ENCODE measurements around the gene UHRF1. TPM values are rescaled to one million over a fixed set of nuclear protein-coding genes. Genes with fewer than 3 reads are reported as not detected.

Gene UHRF1
- total RNA-seq, 6 experiments from 2014 or later = 0.17 to 3.8 (median 0.82) TPM

DNA sequence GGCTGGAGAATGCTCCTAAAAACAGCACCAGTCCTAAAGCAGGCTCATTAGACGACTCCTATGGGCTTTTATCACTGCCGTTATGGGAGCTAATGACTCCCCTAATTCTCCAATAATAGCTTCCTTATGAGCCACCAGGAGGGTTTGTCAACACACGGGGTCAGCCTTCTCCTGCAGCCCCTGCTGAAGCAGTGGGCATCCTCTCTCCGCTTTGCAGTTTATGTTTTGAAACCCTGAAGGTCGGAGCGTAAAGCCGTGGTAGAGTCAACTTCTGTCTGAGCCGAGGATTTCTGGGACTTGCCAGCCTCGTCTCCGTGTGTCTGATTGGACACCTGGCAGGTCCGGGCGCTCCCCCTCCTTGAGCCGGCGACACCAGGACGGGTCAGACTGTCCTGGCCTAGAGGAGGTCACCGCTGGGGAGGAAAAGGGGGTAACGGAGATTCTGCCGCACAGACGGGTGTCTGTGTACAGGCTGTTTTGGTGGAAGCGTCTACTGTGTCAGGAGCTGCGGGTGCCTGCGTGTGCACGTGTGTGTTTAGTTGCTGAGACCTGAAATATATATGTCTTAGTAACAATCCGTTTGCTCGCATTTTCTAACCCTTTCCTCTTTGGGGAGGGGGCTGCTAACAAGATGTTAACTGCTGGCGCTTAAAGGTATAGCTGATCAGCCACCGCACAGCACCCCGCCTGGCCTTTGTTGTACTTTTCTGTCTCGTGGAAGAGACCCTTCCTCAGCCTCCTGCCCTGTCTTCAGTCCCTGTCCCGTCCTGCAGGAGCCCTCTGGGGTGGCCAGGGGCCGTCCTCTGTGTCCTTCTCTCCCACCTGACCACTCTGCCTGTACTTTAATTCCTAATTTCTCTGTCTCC is 61.5 kb downstream of the UHRF1 start:
- peak overlapping the region; percentile 54 to 68 (median 58) for H3K4me3 ChIP-seq
- H3K27ac ChIP-seq = peak overlapping the region; percentile 6 to 71 (median 40)
- no peaks in the 10 kb centered on the region for H3K9me3 ChIP-seq
- WGBS (ENCODE audit: insufficient coverage, low coverage, low lambda C conversion rate, missing lambda C conversion rate) = 13% methylated on average over 24 of the region's 31 CpGs
- H3K4me1 ChIP-seq = peaks cover 0 to 40% (median 16%) of the 10 kb centered on the region in 4 donors
- TF ChIP-seq POLR2A (IDR thresholded peaks at IDR 0.05) = no peak
- H3K27me3 ChIP-seq = no peaks in the 10 kb centered on the region
- H3K36me3 ChIP-seq = no peaks in the 10 kb centered on the region
- intact Hi-C loops (cut with DNase I) = loop anchor here in 1 of 2 donors (10.0 kb wide), 1 partner anchor 54 kb away; no protein-coding TSS in a partner anchor
- ATAC-seq (peak in 2 of 4 donors; percentile 1 to 4), DNase-seq (peak in 2 of 3 donors; percentile 57 to 70)

DNA sequence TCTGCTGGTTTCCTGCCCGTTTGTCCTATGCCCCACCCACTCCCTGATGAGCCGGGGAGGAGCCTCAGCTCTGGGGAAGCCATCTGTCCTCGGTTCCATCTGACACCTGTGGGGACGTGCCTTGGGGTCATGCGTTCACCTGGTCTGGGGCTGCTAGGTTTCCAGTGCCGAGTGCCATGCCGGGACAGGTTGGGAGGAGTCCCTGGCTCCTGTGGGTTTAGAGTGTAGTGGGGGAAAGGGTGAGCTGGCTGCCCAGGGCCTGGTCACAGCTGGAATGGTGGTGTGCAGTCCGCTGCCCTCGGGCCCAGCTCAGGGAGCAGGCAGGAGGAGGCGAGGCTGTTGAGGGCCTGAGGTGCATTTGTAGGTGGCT is 62.1 kb downstream of the UHRF1 start:
- Histone ChIP-seq H3K27me3 (no peaks in the 10 kb centered on the region), H3K4me1 (peaks cover 0 to 46% (median 19%) of the 10 kb centered on the region in 4 donors), H3K9me3 (no peaks in the 10 kb centered on the region), H3K27ac (peak overlapping the region in 2 of 3 donors; percentile 6 to 71), H3K36me3 (no peaks in the 10 kb centered on the region), H3K4me3 (peak overlapping the region; percentile 54 to 68 (median 58))
- ATAC-seq (peak; percentile 2 to 22 (median 12)), DNase-seq (peak; percentile 68 to 80 (median 70))
- intact Hi-C loops (cut with DNase I) = loop anchor here in 1 of 2 donors (10.0 kb wide), 1 partner anchor 53 kb away; no protein-coding TSS in a partner anchor
- TF ChIP-seq, protein P1, sequence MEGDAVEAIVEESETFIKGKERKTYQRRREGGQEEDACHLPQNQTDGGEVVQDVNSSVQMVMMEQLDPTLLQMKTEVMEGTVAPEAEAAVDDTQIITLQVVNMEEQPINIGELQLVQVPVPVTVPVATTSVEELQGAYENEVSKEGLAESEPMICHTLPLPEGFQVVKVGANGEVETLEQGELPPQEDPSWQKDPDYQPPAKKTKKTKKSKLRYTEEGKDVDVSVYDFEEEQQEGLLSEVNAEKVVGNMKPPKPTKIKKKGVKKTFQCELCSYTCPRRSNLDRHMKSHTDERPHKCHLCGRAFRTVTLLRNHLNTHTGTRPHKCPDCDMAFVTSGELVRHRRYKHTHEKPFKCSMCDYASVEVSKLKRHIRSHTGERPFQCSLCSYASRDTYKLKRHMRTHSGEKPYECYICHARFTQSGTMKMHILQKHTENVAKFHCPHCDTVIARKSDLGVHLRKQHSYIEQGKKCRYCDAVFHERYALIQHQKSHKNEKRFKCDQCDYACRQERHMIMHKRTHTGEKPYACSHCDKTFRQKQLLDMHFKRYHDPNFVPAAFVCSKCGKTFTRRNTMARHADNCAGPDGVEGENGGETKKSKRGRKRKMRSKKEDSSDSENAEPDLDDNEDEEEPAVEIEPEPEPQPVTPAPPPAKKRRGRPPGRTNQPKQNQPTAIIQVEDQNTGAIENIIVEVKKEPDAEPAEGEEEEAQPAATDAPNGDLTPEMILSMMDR (IDR thresholded peaks at IDR 0.05) = no peak
- no peak for TF ChIP-seq POLR2A (IDR thresholded peaks at IDR 0.05)
- WGBS (ENCODE audit: insufficient coverage, low coverage, low lambda C conversion rate, missing lambda C conversion rate) = 4% methylated on average over 7 of the region's 10 CpGs

DNA sequence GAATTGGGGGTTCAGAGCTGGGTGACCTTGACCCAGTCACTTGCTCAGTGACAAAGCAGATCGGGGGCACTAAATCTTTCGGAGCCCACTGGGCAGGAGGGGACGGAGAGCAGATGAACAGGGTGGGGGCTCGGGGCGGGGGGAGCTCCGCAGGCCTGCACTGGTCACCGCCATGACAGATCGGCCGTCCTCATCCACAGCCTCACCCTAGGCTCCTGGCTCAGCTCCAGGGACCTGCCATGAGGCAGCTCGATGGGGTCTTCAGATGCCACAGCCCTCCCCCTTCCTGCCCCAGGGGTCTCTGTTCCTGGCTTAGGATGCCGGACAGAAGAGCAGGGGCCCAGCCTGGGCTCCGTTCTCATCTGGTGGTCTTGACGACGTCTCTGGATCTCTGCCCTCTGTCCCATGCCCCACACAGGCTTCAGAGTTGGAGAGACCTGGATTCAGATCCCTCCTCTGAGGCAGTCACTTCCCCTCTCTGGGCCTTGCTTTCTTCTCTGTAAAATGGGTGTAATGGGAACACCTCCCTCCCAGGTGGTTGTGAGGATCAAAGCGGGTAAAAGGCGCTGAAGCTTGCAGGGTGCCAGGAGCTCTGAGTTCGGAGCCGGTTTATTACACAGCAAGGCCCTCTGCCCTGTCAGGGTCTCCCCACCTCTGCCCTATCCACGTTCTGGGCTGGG is 62.7 kb downstream of the UHRF1 start:
- intact Hi-C loops (cut with DNase I) = loop anchor here in 1 of 2 donors (10.0 kb wide), 1 partner anchor 53 kb away; no protein-coding TSS in a partner anchor
- Histone ChIP-seq H3K27me3 (no peaks in the 10 kb centered on the region), H3K4me1 (peaks cover 0 to 52% (median 25%) of the 10 kb centered on the region in 4 donors), H3K27ac (peak overlapping the region; percentile 6 to 71 (median 60)), H3K36me3 (no peaks in the 10 kb centered on the region), H3K9me3 (no peaks in the 10 kb centered on the region), H3K4me3 (peak overlapping the region in 1 of 3 donors; percentile 68)
- ATAC-seq (no peak), DNase-seq (peak in 1 of 3 donors; percentile 57)
- 46% methylated on average over 6 of the region's 19 CpGs for WGBS (ENCODE audit: insufficient coverage, low coverage, low lambda C conversion rate, missing lambda C conversion rate)
- TF ChIP-seq, protein P1 (IDR thresholded peaks at IDR 0.05) = no peak
- TF ChIP-seq POLR2A (IDR thresholded peaks at IDR 0.05) = no peak

DNA sequence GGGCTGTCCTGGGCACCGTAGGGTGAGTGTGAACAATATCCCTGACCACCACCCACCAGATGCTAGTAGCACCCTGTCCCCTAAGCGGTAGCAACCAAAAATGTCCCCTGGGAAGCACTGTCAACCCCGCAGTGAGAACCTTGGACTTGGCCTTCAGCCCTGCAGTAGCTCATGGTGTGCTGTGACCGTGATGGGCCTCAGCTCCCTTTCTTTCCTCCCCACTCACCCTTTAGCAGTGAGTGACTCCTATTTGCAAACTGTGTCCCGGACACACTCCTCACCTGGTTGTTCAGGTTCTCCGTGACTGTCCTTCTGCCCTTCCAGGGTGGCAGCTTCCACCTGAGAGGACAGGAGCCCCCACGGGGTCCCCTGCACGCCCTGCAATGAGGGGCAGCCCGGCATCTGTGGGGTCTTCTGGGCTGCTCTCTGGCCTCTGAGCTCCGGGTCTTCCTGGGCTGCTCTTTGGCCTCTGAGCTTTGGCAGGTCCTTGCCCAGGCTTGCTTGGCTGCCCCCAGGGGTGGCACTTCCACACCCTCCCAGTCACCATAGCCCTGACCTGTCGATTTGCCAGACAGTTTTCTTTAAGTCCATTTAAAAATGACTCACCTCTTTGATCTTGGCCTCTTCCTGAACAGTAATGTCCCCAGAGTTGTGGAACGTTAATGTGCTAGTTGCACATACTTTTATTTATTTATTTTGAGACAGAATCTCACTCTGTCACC is 63.4 kb downstream of the UHRF1 start:
- ATAC-seq (peak in 2 of 4 donors; percentile 7 to 8), DNase-seq (peak in 2 of 3 donors; percentile 65 to 68)
- WGBS (ENCODE audit: insufficient coverage, low coverage, low lambda C conversion rate, missing lambda C conversion rate) = 30% methylated on average over 6 of the region's 12 CpGs
- H3K27me3 ChIP-seq = no peaks in the 10 kb centered on the region
- H3K27ac ChIP-seq = peak overlapping the region; percentile 6 to 71 (median 60)
- H3K9me3 ChIP-seq = no peaks in the 10 kb centered on the region
- H3K4me1 ChIP-seq = peaks cover 0 to 59% (median 28%) of the 10 kb centered on the region in 4 donors
- H3K4me3 ChIP-seq = peak overlapping the region in 1 of 3 donors; percentile 29
- H3K36me3 ChIP-seq = no peaks in the 10 kb centered on the region
- intact Hi-C loops (cut with DNase I) = loop anchor here in 1 of 2 donors (10.0 kb wide), 1 partner anchor 52 kb away; no protein-coding TSS in a partner anchor
- TF ChIP-seq, protein P1 (IDR thresholded peaks at IDR 0.05) = no peak
- no peak for TF ChIP-seq POLR2A (IDR thresholded peaks at IDR 0.05)
